Esophagus muscularis mucosa (tissue), 4 donors: ENCODE measurements around the gene C1orf21. TPM values are rescaled to one million over a fixed set of nuclear protein-coding genes. Genes with fewer than 3 reads are reported as not detected.

Experiments used
- DNase-seq: peaks from one replicate; pipeline ENCODE4 v3.0.0-alpha.2; 2017; ENCODE audit errors: extremely low spot score
- H3K27ac ChIP-seq, 4 donors: fragments of 200-600 bp; sonication (generic); replicated peaks in 1 of 4; 1 replicate in 3 of 4; 2 replicates in 1 of 4; pipeline ENCODE4 v1.5.1; 2016 to 2019; ENCODE audit warnings: mild to moderate bottlenecking in 1 of 4
- H3K27me3 ChIP-seq, 4 donors: fragments of 200-600 bp; sonication (generic); one replicate each; pipeline versions ENCODE4 v1.5.1 to v1.6.0; 2016 to 2019
- H3K36me3 ChIP-seq, 4 donors: fragments of 200-600 bp; sonication (generic); one replicate each; pipeline ENCODE4 v1.5.1; 2016 to 2019
- H3K4me1 ChIP-seq, 4 donors: fragments of 200-600 bp; sonication (generic); one replicate each; pipeline ENCODE4 v1.5.1; 2016 to 2019
- H3K4me3 ChIP-seq, 4 donors: fragments of 200-600 bp; sonication (generic); 1 replicate in 2 of 4; 2 replicates in 2 of 4; pipeline ENCODE4 v1.5.1; 2016 to 2019; ENCODE audit warnings: mild to moderate bottlenecking in 4 of 4, moderate library complexity in 1 of 4
- H3K9me3 ChIP-seq, 4 donors: fragments of 200-600 bp; sonication (generic); 1 replicate in 3 of 4; 2 replicates in 1 of 4; pipeline ENCODE4 v1.5.1; 2016 to 2019
- EP300 ChIP-seq: sonication (generic); formaldehyde crosslinking; IDR thresholded peaks from one replicate; pipeline ENCODE4 v1.6.1; 2017; ENCODE audit warnings: antibody characterized with exemption
- POLR2A ChIP-seq: fragments of 450-650 bp; IDR thresholded peaks from one replicate; pipeline ENCODE4 v1.6.1; 2017; ENCODE audit warnings: antibody characterized with exemption, moderate library complexity, mild to moderate bottlenecking, low read depth
- POLR2AphosphoS5 ChIP-seq, 2 donors: sonication (generic); formaldehyde crosslinking; IDR thresholded peaks; one replicate each; pipeline ENCODE4 v1.6.1; 2017; ENCODE audit warnings: antibody characterized with exemption in 2 of 2
- WGBS: methylation state at CpG from one replicate; pipeline ENCODE4 v1.1.5; 2018; 5-methylcytosine and 5-hydroxymethylcytosine counted together
- intact Hi-C: fragments of 100-400 bp; cut with DNase I; formaldehyde crosslinking; loops from one replicate; pipeline ENCODE4 v1.15.1; 2023
- total RNA-seq, 4 donors: library from RNA; depleted of rRNA; stranded (reverse); fragments of >200 nt; gene quantifications; one replicate each; pipeline versions ENCODE4 v1.1.0 to v1.2.1, GENCODE V29; 2016
- TF ChIP-seq, protein P1 (sequence below), 3 experiments: fragments of 200-600 bp in 2 of 3; fragments of 450-650 bp in 1 of 3; sonication (generic) in 2 of 3; IDR thresholded peaks; one replicate each; pipeline ENCODE4 v1.5.1; 2017 to 2019; ENCODE audit warnings: antibody characterized with exemption in 3 of 3, mild to moderate bottlenecking in 2 of 3, moderate library complexity in 1 of 3

C1orf21 gene
- total RNA-seq, 4 donors from 2014 or later, result 39.5 to 91.7 (median 58.8) TPM

DNA sequence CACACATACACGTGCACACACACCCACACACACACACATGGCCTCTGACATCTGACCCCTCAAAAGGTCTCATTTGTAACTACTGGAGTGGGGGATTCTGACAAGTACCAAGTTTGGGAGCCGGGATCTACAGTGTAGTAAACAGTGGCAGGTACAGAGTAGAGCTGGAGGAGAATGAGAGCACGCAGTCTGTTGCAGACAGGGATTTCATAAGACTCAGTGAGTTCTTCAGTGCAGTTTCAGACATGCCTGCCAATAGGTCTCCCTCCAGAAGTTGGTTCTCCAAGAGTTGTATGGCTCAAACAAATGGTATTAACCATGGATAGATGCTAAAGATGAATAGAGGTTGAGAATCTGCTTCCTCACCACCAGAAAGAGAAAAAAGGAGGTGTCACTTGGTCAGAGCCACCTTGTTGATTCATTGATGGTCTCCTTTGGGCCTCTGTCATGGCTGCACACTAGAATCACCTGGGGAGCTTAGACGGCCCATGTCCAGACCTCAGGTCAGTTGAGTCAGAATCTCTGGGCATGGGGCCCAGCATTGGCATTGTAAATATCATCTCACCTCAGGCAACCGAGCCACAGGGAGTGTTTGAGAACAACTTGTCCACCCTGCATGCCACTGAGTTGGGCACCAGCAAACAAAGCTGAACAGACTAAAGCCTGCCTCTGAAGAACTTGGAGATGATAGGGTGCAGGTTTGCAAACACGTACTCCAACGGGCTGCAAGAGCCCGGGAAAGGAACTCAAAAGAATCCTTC, 245.8 kb downstream of the C1orf21 start:
- TF ChIP-seq, protein P1, sequence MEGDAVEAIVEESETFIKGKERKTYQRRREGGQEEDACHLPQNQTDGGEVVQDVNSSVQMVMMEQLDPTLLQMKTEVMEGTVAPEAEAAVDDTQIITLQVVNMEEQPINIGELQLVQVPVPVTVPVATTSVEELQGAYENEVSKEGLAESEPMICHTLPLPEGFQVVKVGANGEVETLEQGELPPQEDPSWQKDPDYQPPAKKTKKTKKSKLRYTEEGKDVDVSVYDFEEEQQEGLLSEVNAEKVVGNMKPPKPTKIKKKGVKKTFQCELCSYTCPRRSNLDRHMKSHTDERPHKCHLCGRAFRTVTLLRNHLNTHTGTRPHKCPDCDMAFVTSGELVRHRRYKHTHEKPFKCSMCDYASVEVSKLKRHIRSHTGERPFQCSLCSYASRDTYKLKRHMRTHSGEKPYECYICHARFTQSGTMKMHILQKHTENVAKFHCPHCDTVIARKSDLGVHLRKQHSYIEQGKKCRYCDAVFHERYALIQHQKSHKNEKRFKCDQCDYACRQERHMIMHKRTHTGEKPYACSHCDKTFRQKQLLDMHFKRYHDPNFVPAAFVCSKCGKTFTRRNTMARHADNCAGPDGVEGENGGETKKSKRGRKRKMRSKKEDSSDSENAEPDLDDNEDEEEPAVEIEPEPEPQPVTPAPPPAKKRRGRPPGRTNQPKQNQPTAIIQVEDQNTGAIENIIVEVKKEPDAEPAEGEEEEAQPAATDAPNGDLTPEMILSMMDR (IDR thresholded peaks at IDR 0.05), result no peak
- TF ChIP-seq POLR2AphosphoS5 (IDR thresholded peaks at IDR 0.05), result peak; percentile 11 to 21
- TF ChIP-seq POLR2A, result no peak
- TF ChIP-seq EP300, result no peak
- Histone ChIP-seq H3K4me1 (peaks cover 38 to 63% (median 53%) of the 10 kb centered on the region in 4 donors), H3K9me3 (no peaks in the 10 kb centered on the region), H3K27ac (peak overlapping the region in 2 of 4 donors; percentile 53 to 54), H3K4me3 (no peak overlapping the region), H3K36me3 (no peaks in the 10 kb centered on the region), H3K27me3 (no peaks in the 10 kb centered on the region)
- intact Hi-C loops, result no loop called here
- 75% methylated on average over 8 of the region's 8 CpGs for WGBS
- DNase-seq, result no peak

DNA sequence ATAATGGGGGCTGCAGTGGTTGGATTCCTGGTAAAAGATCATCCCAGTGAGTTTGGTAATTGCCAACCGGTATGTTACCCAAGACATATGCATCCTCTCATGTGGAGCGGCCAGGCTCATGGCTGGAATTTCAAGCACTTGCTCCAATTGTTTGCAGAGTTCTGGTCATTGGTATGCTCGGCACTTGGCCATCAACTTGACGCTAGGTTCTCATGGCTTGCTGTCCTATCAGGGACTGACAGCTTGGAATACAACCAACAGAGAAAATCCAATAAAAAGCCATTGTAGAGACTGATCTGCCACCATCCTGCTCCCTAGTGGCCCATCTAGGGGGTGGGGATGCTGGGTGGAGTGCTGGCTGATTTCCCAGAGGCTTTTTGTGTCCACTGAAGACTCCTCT, 247.0 kb downstream of the C1orf21 start:
- Histone ChIP-seq H3K9me3 (no peaks in the 10 kb centered on the region), H3K27me3 (no peaks in the 10 kb centered on the region), H3K27ac (peak overlapping the region in 2 of 4 donors; percentile 15 to 54), H3K36me3 (no peaks in the 10 kb centered on the region), H3K4me3 (no peak overlapping the region), H3K4me1 (peaks cover 36 to 57% (median 49%) of the 10 kb centered on the region in 4 donors)
- TF ChIP-seq, protein P1 (IDR thresholded peaks at IDR 0.05), result no peak
- TF ChIP-seq EP300 (no peak), POLR2A (no peak), POLR2AphosphoS5 (IDR thresholded peaks at IDR 0.05) (no peak)
- intact Hi-C loops, result no loop called here
- DNase-seq, result no peak
- WGBS, result 72% methylated on average over 3 of the region's 4 CpGs

DNA sequence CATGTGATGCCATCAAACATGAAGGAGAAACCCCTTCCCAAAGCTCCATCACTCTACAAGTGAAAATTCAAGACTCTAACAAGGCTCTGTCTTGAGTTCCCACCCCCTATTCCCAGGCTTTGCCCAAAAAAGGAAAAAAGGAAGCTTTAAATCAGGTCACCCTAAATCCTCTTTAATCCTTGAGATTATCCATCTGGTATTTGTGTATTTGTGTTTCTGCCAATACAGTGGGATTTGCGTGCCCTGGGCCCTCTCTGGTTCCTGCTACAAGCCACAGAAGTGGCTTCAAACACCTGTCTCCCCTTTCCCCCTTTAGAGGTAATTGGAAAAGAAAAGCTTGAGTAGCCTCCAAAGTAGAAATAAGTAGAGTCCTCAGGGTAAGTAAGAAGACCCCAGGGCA, 247.5 kb downstream of the C1orf21 start:
- H3K27ac ChIP-seq, result peak overlapping the region in 3 of 4 donors; percentile 15 to 57 (median 26)
- no peaks in the 10 kb centered on the region for H3K27me3 ChIP-seq
- no peaks in the 10 kb centered on the region for H3K9me3 ChIP-seq
- TF ChIP-seq POLR2A (no peak), POLR2AphosphoS5 (IDR thresholded peaks at IDR 0.05) (no peak), EP300 (no peak)
- TF ChIP-seq, protein P1 (IDR thresholded peaks at IDR 0.05), result no peak
- H3K36me3 ChIP-seq, result no peaks in the 10 kb centered on the region
- 75% methylated on average over 1 of the region's 1 CpG for WGBS
- intact Hi-C loops, result no loop called here
- DNase-seq, result no peak
- H3K4me1 ChIP-seq, result peaks cover 33 to 53% (median 44%) of the 10 kb centered on the region in 4 donors
- H3K4me3 ChIP-seq, result no peak overlapping the region

DNA sequence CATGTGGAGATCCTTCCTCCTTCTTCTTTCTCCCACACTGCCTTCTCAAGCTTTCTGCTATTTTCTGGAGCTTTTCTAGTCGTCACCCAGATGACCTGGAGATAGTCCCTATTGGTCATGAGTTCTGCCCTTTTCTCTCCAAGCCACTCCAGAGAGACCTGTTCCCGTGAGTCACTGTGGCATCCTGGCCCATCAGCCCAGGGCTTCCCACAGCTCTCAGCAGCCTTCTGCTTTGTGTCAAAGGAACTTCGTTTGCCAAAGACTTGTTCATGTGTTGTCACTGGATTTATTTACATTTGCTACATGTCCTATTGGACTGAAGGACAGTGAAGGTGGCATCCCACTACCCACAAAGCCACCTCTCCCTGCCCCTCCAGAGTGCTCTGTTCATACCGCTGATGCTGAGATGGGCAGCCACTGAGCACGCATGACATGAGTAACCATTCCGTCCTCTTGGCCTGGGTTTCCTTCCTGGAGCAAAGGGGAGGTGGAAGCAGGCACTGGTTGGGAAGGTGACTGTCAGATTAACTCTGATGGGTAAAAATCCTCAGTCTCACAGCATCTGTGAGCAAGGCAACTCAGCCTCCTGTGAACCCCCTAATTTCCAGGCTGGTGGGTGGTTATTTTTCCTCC, 248.6 kb downstream of the C1orf21 start:
- Histone ChIP-seq H3K4me3 (no peak overlapping the region), H3K4me1 (peaks cover 21 to 43% (median 35%) of the 10 kb centered on the region in 4 donors), H3K27ac (peak overlapping the region; percentile 35 to 67 (median 42)), H3K36me3 (no peaks in the 10 kb centered on the region), H3K27me3 (no peaks in the 10 kb centered on the region), H3K9me3 (no peaks in the 10 kb centered on the region)
- intact Hi-C loops, result no loop called here
- no peak for DNase-seq
- TF ChIP-seq POLR2A (no peak), POLR2AphosphoS5 (IDR thresholded peaks at IDR 0.05) (peak in 1 of 2 donors; percentile 30)
- 79% methylated on average over 5 of the region's 6 CpGs for WGBS

DNA sequence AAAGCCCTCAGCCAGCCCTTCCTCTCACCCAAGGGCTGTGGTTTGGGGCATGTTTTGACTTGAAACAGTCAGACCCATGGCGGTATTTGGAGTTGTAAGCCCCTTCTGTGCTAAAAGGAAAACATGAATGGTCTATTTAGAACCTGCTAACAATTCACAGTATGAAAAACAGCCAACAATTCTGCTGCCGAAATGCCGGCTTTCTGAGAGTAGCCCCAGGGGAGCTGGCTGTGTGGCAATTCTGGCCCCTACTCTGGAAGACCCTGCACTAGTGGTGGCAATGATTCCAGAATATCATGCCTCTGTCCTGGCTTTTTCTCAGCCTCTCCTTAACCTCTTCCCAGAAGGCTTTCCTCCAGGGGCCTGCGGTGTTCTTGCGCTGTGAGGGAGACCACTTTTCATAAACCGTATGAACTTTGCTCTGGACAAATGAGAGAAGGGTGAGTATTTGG, 249.2 kb downstream of the C1orf21 start:
- intact Hi-C loops, result no loop called here
- peak overlapping the region; percentile 35 to 67 (median 42) for H3K27ac ChIP-seq
- TF ChIP-seq POLR2AphosphoS5 (IDR thresholded peaks at IDR 0.05) (no peak), EP300 (no peak), POLR2A (no peak)
- TF ChIP-seq, protein P1 (IDR thresholded peaks at IDR 0.05), result no peak
- H3K4me3 ChIP-seq, result no peak overlapping the region
- WGBS, result 68% methylated on average over 6 of the region's 6 CpGs
- no peaks in the 10 kb centered on the region for H3K9me3 ChIP-seq
- H3K36me3 ChIP-seq, result no peaks in the 10 kb centered on the region
- H3K4me1 ChIP-seq, result peaks cover 19 to 42% (median 31%) of the 10 kb centered on the region in 4 donors
- DNase-seq, result no peak
- H3K27me3 ChIP-seq, result no peaks in the 10 kb centered on the region
